Esophagus (tissue), 2 donors: Measurements from ENCODE around the gene YWHAH. TPM values are rescaled to one million over a fixed set of nuclear protein-coding genes. Genes with fewer than 3 reads are reported as not detected.

Source experiments
- H3K27ac ChIP-seq, 2 donors: one replicate each; pipeline ENCODE4 v1.5.1; 2013; ENCODE audit warnings: low read depth in 2 of 2, mild to moderate bottlenecking in 2 of 2, inconsistent platforms in 1 of 2, low read length in 1 of 2, moderate library complexity in 1 of 2
- H3K27me3 ChIP-seq, 2 donors: one replicate each; pipeline ENCODE4 v1.6.1; 2013; ENCODE audit warnings: low read length in 2 of 2, control low read depth in 1 of 2, mild to moderate bottlenecking in 1 of 2; ENCODE audit not compliant: insufficient read depth in 2 of 2, control insufficient read depth in 1 of 2
- H3K36me3 ChIP-seq, 2 donors: one replicate each; pipeline ENCODE4 v1.6.1; 2013; ENCODE audit warnings: low read length in 1 of 2; ENCODE audit not compliant: control insufficient read depth in 2 of 2, insufficient read depth in 2 of 2
- H3K4me1 ChIP-seq, 2 donors: one replicate each; pipeline ENCODE4 v1.6.1; 2013; ENCODE audit warnings: low read length in 1 of 2; ENCODE audit not compliant: control insufficient read depth in 2 of 2, insufficient read depth in 2 of 2
- H3K4me3 ChIP-seq, 2 donors: one replicate each; pipeline ENCODE4 v1.5.1; 2013; ENCODE audit warnings: low read length in 2 of 2, mild to moderate bottlenecking in 2 of 2, low read depth in 1 of 2, moderate library complexity in 1 of 2
- H3K9me3 ChIP-seq, 2 donors: one replicate each; pipeline ENCODE4 v1.6.1; 2013; ENCODE audit warnings: mild to moderate bottlenecking in 2 of 2, low read depth in 1 of 2, low read length in 1 of 2, moderate library complexity in 1 of 2; ENCODE audit not compliant: control insufficient read depth in 2 of 2, insufficient read depth in 1 of 2
- WGBS, 2 donors: extraction: QIAGEN DNeasy Blood & Tissue Kit; methylation state at CpG; one replicate each; pipeline ENCODE4 v1.1.7; 2013; 5-methylcytosine and 5-hydroxymethylcytosine counted together
- polyA plus RNA-seq, 2 donors: library from polyadenylated mRNA; stranded (reverse); fragments of 200-250 nt; gene quantifications; one replicate each; pipeline ENCODE4 v1.2.3, GENCODE V29; 2013
- donor health status: healthy with polysubstance abuse.
- donor health status: Bipolar disorder and iron deficiency.

Gene YWHAH
- polyA plus RNA-seq, 2 donors, result 47.7 to 53.4 TPM

GRCh38 chr22:31991102-31991839, 46.9 kb downstream of the YWHAH start:
- no peak overlapping the region for H3K27ac ChIP-seq
- no peaks in the 10 kb centered on the region for H3K36me3 ChIP-seq
- H3K27me3 ChIP-seq, result no peaks in the 10 kb centered on the region
- no peaks in the 10 kb centered on the region for H3K4me1 ChIP-seq
- H3K4me3 ChIP-seq, result no peak overlapping the region
- 88 to 95% methylated on average over 4 of the region's 4 CpGs for WGBS, 2 donors
- H3K9me3 ChIP-seq, result no peaks in the 10 kb centered on the region

GRCh38 chr22:31995046-31995445, 50.7 kb downstream of the YWHAH start:
- H3K27ac ChIP-seq, result no peak overlapping the region
- H3K4me1 ChIP-seq, result no peaks in the 10 kb centered on the region
- no peaks in the 10 kb centered on the region for H3K9me3 ChIP-seq
- no peaks in the 10 kb centered on the region for H3K27me3 ChIP-seq
- no peaks in the 10 kb centered on the region for H3K36me3 ChIP-seq
- no peak overlapping the region for H3K4me3 ChIP-seq
- WGBS, 2 donors, result 83 to 86% methylated on average over 3 of the region's 3 CpGs

GRCh38 chr22:31995807-31996206, 51.5 kb downstream of the YWHAH start:
- Histone ChIP-seq H3K9me3 (no peaks in the 10 kb centered on the region), H3K4me1 (no peaks in the 10 kb centered on the region), H3K36me3 (no peaks in the 10 kb centered on the region), H3K4me3 (no peak overlapping the region), H3K27me3 (no peaks in the 10 kb centered on the region), H3K27ac (no peak overlapping the region)
- 35 to 54% methylated on average over 3 of the region's 3 CpGs for WGBS, 2 donors

- WGBS, 2 donors, result 78 to 86% methylated on average over 3 of the region's 3 CpGs
- Histone ChIP-seq H3K4me1 (no peaks in the 10 kb centered on the region), H3K27ac (no peak overlapping the region), H3K36me3 (no peaks in the 10 kb centered on the region), H3K27me3 (no peaks in the 10 kb centered on the region), H3K9me3 (no peaks in the 10 kb centered on the region), H3K4me3 (no peak overlapping the region)
Measured at GRCh38 chr22:31998784-31999385, 54.5 kb downstream of the YWHAH start.

GRCh38 chr22:32000181-32000580, 55.8 kb downstream of the YWHAH start:
- Histone ChIP-seq H3K4me1 (no peaks in the 10 kb centered on the region), H3K4me3 (no peak overlapping the region), H3K27me3 (no peaks in the 10 kb centered on the region), H3K9me3 (no peaks in the 10 kb centered on the region), H3K27ac (no peak overlapping the region), H3K36me3 (no peaks in the 10 kb centered on the region)
- 52 to 62% methylated on average over 1 of the region's 1 CpG for WGBS, 2 donors

GRCh38 chr22:32005453-32005852, 61.1 kb downstream of the YWHAH start:
- H3K36me3 ChIP-seq, result no peaks in the 10 kb centered on the region
- no peaks in the 10 kb centered on the region for H3K27me3 ChIP-seq
- no peak overlapping the region for H3K27ac ChIP-seq
- no peaks in the 10 kb centered on the region for H3K4me1 ChIP-seq
- H3K9me3 ChIP-seq, result no peaks in the 10 kb centered on the region
- no peak overlapping the region for H3K4me3 ChIP-seq
- WGBS, 2 donors, result 55 to 60% methylated on average over 1 of the region's 1 CpG

Other genes starting within 250 kb of the YWHAH start
- 1 to 10 TPM; 6.2 to 8.4 TPM for gene PRR14L, start 194.4 kb upstream of the YWHAH start, polyA plus RNA-seq
- 10 to 100 TPM in 1 of 2 donors, 1 to 10 TPM in 1; 6.5 to 10.8 TPM for gene DEPDC5, start 190.5 kb upstream of the YWHAH start, polyA plus RNA-seq
- gene SLC5A1, start 98.7 kb downstream of the YWHAH start, polyA plus RNA-seq, result 1 to 10 TPM; 1.4 to 3.7 TPM
- not detected for gene C22orf42, start 214.8 kb downstream of the YWHAH start, polyA plus RNA-seq